KMS-11 (cell line): Measurements from ENCODE around the gene HIGD1A.

ENCODE experiments used
- H2AFZ ChIP-seq: fragments of 200-600 bp; sonication (generic); 2 replicates; pipeline ENCODE4 v1.6.1; 2016; ENCODE audit warnings: antibody characterized with exemption, mixed run types, low read depth
- H3K27ac ChIP-seq: fragments of 200-600 bp; sonication (generic); 2 replicates; pipeline ENCODE4 v1.6.1; 2016; ENCODE audit warnings: mild to moderate bottlenecking, mixed run types
- H3K27me3 ChIP-seq: fragments of 200-600 bp; sonication (generic); 2 replicates; pipeline ENCODE4 v1.6.1; 2017; ENCODE audit warnings: mild to moderate bottlenecking, low read depth, mixed run types, moderate library complexity; ENCODE audit not compliant: insufficient read depth
- H3K36me3 ChIP-seq: fragments of 200-600 bp; sonication (generic); 2 replicates; pipeline ENCODE4 v1.6.1; 2017; ENCODE audit warnings: mild to moderate bottlenecking, mixed run types; ENCODE audit not compliant: insufficient read depth
- H3K4me1 ChIP-seq: fragments of 200-600 bp; sonication (generic); 2 replicates; pipeline ENCODE4 v1.6.1; 2016; ENCODE audit warnings: mild to moderate bottlenecking, low read depth, mixed run types; ENCODE audit not compliant: poor library complexity, severe bottlenecking
- H3K4me2 ChIP-seq: fragments of 200-600 bp; sonication (generic); 2 replicates; pipeline ENCODE4 v1.7.0; 2016; ENCODE audit warnings: mild to moderate bottlenecking, mixed run types
- H3K4me3 ChIP-seq: fragments of 200-600 bp; sonication (generic); IDR thresholded peaks from 2 replicates; pipeline ENCODE4 v1.6.1; 2017; ENCODE audit warnings: low read depth, low read length, mixed read lengths; ENCODE audit not compliant: insufficient read depth
- H3K79me2 ChIP-seq: fragments of 200-600 bp; sonication (generic); 2 replicates; pipeline ENCODE4 v1.6.1; 2016; ENCODE audit warnings: low read depth, mixed run types; ENCODE audit not compliant: insufficient read depth
- H3K9ac ChIP-seq: fragments of 200-600 bp; sonication (generic); 2 replicates; pipeline ENCODE4 v1.6.1; 2016; ENCODE audit warnings: mild to moderate bottlenecking, mixed run types
- H4K20me1 ChIP-seq: fragments of 200-600 bp; sonication (generic); 2 replicates; pipeline ENCODE4 v1.6.1; 2016; ENCODE audit warnings: mild to moderate bottlenecking, mixed run types; ENCODE audit not compliant: insufficient read depth
- TF ChIP-seq, protein P1 (sequence below): fragments of 200-600 bp; sonication (generic); conservative IDR thresholded peaks from 2 replicates; pipeline ENCODE4 v1.6.1; 2017; ENCODE audit warnings: low read depth, mild to moderate bottlenecking, antibody characterized with exemption, low read length, moderate library complexity, mixed read lengths

HIGD1A gene

GRCh38 chr3:42846685-42847522 lies 42.6 kb upstream of the HIGD1A start:
- Histone ChIP-seq H3K4me1 (no peaks in the 10 kb centered on the region), H2AFZ (no peak overlapping the region), H3K4me2 (no peak overlapping the region), H3K79me2 (no peaks in the 10 kb centered on the region), H3K4me3 (no peak overlapping the region), H3K9ac (no peak overlapping the region), H4K20me1 (no peaks in the 10 kb centered on the region), H3K27me3 (no peaks in the 10 kb centered on the region), H3K27ac (no peak overlapping the region), H3K36me3 (no peaks in the 10 kb centered on the region)
- TF ChIP-seq, protein P1, sequence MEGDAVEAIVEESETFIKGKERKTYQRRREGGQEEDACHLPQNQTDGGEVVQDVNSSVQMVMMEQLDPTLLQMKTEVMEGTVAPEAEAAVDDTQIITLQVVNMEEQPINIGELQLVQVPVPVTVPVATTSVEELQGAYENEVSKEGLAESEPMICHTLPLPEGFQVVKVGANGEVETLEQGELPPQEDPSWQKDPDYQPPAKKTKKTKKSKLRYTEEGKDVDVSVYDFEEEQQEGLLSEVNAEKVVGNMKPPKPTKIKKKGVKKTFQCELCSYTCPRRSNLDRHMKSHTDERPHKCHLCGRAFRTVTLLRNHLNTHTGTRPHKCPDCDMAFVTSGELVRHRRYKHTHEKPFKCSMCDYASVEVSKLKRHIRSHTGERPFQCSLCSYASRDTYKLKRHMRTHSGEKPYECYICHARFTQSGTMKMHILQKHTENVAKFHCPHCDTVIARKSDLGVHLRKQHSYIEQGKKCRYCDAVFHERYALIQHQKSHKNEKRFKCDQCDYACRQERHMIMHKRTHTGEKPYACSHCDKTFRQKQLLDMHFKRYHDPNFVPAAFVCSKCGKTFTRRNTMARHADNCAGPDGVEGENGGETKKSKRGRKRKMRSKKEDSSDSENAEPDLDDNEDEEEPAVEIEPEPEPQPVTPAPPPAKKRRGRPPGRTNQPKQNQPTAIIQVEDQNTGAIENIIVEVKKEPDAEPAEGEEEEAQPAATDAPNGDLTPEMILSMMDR: no peak

DNA sequence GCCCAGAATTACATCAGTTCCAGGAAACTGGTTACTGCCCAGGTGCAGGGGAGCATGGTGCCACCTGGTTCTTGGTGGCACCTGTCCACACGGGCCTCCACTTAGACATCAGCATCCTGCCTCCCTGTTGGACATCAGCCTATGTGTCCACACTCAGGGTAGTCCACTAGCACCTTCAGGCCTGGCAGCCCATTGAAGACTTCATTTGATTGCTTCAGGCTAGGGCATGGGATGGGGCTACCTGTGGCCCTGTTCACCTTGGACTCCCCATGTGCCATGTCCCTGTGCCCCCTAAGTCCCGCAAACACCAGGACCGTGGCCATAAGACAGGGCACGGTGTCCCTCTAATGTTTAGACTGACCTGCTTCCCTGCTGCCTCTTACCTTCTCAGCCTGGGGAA lies 40.5 kb upstream of the HIGD1A start:
- no peaks in the 10 kb centered on the region for H3K27me3 ChIP-seq
- no peak overlapping the region for H3K9ac ChIP-seq
- no peak overlapping the region for H3K4me2 ChIP-seq
- H2AFZ ChIP-seq: no peak overlapping the region
- H3K4me3 ChIP-seq: no peak overlapping the region
- no peaks in the 10 kb centered on the region for H4K20me1 ChIP-seq
- no peak overlapping the region for H3K27ac ChIP-seq
- H3K79me2 ChIP-seq: no peaks in the 10 kb centered on the region
- no peaks in the 10 kb centered on the region for H3K36me3 ChIP-seq
- TF ChIP-seq, protein P1: no peak
- no peaks in the 10 kb centered on the region for H3K4me1 ChIP-seq

DNA sequence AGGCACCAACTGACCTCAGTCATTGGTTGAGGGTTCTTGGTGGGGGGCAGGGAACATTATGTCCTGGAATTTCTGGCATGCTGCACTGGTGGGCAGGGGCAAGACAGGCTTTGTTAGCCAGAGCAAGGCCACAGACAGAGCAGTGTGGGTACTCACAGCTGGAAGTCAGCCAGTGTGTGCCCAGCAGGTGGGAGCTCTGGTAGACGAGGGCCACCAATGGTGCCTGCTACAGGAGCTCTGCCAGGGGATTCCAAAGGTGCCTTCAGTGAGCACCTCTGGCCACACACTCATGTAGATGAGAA lies 40.1 kb upstream of the HIGD1A start:
- Histone ChIP-seq H3K4me3 (no peak overlapping the region), H3K36me3 (no peaks in the 10 kb centered on the region), H3K27me3 (no peaks in the 10 kb centered on the region), H3K79me2 (no peaks in the 10 kb centered on the region), H3K9ac (no peak overlapping the region), H3K4me2 (no peak overlapping the region), H3K4me1 (no peaks in the 10 kb centered on the region), H2AFZ (no peak overlapping the region), H3K27ac (no peak overlapping the region), H4K20me1 (no peaks in the 10 kb centered on the region)
- TF ChIP-seq, protein P1: no peak

GRCh38 chr3:42843713-42844411 lies 39.6 kb upstream of the HIGD1A start:
- no peaks in the 10 kb centered on the region for H3K4me1 ChIP-seq
- no peaks in the 10 kb centered on the region for H3K36me3 ChIP-seq
- no peaks in the 10 kb centered on the region for H4K20me1 ChIP-seq
- no peak overlapping the region for H3K9ac ChIP-seq
- H2AFZ ChIP-seq: no peak overlapping the region
- H3K79me2 ChIP-seq: no peaks in the 10 kb centered on the region
- H3K27ac ChIP-seq: no peak overlapping the region
- no peak overlapping the region for H3K4me2 ChIP-seq
- H3K27me3 ChIP-seq: no peaks in the 10 kb centered on the region
- no peak overlapping the region for H3K4me3 ChIP-seq
- TF ChIP-seq, protein P1: no peak
